ENCODE data around the gene PLA2G2F.
A peak's percentile ranks its signal among the peaks of the same experiment; 100 is the strongest.

The PLA2G2F gene

DNA sequence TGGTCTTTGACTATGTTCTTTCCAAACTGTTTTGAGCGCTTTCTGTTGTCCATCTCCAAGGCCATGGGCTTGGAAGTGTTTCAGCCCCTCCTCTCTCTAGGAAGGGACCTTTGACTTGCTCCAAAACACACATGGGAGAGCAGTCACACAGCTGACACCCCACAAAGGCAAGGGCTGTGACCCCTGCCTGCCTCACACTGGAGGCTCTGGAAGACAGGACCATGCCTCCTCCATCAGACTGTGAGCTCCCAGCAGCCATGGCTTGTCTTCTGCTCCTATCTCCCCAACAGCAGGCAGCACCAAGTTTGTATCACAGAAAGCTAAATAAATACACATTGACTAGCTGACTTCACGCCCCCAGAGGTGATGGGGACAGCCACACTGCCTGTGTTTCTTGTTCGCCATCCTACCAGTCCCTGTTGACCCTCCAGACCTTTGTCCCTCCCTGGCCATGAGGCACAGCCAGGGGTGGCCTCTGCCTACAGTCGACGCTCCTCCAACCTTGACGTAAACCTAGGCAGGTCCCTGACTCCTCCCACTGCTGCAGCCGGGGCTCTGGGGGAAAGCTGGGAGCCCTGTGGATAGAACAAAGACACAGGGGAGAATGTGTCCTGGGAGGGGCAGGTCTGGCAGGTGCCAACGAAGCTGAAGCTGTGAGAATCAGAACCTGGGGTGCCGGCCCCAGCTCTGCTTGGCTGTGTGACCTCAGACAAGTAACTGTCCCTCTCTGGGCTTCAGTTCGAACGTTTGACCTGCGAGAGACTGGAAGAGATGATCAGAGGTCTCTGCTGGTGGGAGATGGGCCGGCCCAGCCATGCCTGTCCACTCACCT is 4.8 kb downstream of the PLA2G2F start:
- no peak for DNase-seq

DNA sequence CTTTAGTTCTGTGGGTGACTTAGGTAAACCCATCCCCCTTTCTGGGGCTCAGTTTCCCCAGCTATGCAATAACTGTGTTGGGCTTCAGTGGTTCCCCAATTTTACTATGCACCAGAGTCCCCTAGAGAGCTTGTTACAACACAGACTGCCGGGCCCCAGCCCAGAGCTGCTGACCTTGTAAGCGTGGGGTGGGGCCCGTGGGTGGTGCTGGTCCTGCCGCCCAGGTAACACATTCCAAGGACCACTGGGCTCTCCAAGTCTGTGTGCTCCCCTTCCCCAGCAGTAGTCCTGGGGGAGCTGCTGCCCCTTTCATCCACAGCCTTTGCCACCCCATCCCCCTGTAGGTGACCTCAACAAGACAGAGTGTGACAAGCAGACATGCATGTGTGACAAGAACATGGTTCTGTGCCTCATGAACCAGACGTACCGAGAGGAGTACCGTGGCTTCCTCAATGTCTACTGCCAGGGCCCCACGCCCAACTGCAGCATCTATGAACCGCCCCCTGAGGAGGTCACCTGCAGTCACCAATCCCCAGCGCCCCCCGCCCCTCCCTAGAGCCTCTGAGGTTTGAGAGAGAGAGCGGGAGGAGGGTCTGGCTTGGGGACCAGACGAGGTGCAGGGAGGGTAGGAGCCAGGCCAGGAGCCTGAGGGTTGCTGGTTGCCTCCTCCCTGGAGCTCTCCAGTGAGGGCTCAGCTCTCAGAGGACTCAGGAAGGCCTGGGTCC is 8.9 kb downstream of the PLA2G2F start:
- DNase-seq = no peak

DNA sequence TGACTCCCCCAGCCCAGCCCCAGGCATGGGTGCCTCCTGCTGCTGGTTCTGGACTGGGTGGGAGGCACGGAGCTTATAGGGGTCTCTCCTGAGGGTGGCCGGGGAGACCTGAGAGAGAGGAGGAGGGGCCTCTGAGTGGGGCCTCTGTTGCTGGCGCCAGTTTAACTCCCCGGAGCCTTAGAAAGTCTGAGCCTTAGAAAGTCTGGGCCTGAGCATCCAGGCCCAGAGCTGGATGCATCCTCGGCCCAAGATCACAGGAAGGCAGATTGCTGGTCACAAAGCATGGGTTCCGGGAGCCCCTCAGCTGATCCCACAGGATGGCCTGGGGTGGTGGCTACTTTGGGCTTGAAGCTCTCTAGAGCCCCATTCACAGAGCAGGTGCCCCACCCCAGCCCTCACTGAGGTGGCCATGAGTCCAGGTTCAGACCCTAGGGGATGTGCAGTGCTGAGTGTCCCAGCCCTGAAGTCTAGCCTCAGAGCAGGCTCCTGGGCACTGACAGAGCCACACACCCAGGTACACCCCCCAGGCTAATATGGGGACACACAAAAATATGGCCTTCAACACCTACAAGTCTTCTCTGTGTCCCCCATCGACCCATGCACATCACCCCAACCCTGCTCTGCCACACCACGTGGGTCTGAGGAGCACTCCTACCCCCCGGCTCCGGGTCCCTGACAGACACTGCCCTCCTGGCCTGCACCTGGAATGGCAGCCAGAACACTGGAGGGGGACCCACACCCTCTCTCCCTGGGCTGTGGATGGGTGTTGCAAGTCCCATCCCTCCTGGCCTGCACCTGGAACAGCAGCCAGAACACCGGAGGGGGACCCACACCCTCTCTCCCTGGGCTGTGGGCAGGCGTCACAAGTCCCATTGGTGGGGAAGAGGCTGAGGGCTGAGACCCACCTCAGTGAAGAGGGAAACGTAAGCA is 9.7 kb downstream of the PLA2G2F start:
- no peak for DNase-seq

DNA sequence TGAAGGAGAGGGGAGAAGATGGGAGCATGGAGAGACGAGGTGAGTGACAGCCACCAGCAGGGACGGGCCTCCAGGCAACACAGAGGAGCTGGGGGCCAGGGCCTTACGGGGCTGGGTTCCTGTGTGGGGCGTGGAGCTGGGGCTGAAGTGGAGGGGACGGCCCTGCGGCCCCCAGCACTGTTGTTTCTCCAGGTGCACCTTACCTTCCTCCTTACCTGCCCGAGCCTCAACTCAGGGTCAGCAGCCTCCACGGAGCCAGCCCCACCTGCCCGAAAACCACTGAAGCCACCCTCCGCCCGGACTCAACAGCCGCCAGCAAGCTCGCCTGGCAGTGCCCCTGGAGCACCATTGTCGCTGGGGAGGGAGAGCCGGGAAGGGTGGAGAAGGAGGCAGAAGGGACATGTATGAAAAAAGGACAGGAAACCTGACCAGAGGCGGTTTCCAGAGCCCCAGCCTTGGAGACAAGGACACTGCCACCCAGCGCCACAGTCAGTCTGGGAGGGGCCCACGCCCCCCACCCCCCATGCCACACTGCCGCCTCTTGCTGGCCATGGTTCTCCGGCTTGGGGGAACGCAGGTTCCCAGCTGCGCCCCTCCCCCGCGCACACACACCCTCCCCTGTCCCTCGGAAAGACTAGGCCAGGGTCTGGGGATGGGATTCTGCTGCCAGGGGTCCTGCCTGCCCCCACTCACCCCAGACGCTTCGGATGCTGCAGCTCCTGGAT is 10.6 kb downstream of the PLA2G2F start:
- DNase-seq = no peak

DNA sequence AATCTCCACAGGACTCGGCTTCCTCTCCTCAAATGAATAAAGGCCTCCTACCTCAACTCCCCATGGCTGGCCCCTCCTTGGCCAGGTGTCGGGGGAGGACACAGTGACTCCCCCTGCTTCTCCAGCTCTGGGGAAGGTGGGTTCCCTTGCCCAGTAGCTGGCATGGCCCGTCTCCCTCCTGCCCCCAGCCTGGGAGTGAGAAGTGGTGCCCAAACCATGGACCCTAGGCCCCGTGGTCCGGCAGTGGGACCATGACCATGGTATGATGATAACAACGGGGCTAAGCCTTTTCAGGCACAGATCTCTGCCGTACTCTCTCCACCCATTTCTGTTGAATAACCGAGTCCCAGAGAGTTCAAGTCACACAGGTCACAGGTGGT is 11.2 kb downstream of the PLA2G2F start:
- no peak for DNase-seq

DNA sequence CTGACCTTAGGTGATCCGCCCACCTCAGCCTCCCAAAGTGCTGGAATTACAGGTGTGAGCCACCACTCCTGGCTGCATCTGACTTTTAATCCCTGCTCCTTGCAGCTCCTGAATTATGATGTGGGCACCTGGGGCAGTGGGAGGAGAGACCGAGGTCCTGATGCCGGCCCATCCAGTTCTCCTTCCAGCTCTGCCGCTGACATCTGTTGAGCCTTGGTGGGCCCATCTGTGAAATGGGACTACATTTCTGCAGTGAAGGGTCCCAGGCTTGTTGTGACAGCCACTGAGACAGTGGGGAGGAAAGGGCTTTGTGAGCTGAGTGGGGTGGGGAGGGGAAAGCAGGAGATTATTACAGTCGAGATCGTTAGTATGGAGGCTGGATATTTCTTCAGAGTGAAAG is 11.8 kb downstream of the PLA2G2F start:
- no peak for DNase-seq

DNA sequence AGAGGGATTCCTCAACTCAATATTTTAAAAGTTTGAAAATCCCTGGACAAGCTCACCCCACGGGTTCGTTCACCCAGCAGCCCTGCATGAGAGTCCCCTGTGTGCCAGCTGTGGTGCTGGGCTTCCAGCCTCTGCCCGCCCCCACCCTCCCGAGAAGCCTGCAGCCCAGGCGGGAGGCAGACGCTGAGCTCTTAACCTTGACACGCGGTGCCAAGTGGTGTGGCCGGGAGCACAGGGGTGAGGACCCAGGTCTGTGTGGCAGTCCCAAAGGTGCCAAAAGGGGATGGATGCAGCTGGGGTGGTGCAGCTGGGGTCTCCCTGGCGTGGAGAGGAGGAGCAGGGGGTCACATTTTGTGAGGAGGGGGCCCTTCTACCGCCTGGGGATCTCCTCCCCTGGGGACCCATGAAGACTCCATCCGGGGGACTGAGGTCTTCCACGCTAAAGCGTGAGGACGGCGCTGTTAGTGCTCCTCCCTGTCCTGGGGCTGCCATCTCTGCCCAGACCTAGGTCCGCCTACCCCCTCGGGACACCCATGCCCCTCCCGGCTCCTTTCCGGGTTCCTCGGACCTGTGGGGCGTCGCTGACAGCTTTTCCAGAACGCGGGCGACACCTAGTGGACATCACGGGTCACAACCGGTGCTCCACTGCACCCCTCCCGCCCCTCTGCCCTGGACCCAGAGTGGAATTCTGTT is 12.9 kb downstream of the PLA2G2F start:
- peak; percentile 72 for DNase-seq

DNA sequence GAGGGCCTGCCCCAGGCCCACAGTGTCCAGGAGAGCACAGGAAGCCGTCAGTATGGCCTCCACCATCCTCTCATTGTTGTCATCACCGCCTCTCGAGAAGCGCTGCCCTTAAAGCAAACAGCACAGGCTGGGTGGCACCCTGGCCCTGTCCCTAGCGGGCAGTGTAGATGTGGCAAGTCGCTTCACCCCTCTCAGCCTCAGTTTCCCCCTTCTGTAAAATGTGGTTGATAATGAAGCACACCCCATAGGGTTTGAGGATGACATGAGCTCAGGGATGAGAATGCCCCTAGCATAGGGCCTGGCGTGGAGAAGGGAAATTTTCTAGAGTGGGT is 13.4 kb downstream of the PLA2G2F start:
- DNase-seq = no peak

DNA sequence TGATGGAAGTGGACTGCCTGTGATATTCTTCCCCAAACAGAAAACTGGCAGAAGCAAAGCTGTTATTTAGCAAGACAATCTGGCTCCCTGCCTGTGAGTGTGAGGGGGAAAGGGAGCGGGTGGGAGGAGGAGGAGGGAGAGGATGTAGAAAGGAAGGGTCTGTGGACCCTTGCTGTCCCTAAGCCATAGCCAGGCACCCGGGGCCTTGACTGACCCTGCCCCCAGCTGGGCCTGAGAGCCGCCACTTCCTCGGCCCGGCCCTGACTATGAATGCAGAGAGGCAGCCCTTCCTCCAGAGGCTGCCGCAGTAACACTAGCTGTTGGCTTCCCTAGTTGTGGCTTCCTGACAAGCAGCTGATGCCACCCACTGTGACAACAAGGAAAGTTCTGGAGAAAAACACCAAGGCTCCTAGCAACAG is 13.9 kb downstream of the PLA2G2F start:
- peak; percentile 47 for DNase-seq

DNA sequence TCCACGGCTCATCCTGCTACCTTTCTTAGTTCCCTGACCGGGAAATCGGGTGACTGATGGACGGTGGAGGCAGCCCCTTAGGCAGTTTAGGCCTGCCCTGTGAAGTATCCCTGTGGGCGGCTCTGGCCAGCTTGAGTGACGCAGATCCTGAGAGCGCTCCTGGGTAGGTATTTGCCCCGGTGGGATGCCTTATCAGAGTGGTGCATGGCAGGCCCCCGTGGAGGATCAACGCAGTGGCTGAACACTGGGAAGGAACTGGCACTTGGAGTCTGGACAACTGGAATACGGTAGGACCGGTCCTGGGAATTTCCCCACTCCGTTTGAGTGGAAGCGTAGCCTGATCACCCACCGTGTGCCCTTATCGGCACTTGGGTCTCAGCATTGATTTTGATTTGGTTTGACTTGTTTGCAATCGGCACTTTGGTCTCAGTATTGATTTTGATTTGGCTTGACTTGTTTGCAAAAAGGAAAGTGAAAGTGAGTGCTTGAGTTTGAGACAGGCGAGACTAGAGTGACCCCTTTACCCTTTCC is 15.2 kb downstream of the PLA2G2F start:
- no peak for DNase-seq

DNA sequence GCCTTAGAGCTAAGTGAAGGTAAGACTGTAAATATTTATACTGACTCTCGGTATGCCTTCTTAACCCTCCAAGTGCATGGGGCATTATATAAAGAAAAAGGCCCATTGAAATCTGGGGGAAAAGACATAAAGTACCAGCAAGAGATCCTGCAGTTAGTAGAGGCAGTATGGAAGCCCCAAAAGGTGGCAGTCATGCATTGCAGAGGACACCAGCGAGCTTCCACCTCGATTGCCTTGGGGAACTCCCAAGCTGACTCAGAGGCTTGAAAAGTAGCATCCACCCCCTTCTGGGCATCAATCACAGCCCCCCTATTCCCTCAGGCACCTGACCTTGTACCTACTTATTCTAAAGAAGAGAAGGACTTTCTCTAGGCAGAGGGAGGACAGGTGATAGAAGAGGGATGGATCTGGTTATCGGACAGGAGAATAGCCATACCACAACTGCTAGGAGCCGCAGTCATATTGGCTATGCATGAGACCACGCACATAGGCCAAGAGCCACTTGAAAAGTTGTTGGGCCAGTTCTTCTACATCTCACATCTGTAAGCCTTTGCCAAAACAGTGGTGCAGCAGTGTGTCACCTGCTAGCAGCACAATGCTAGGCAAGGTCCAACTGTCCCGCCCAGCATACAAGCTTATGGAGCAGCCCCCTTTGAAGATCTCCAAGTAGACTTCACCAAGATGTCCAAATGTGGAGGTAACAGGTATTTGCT is 19.4 kb downstream of the PLA2G2F start:
- DNase-seq = no peak

DNA sequence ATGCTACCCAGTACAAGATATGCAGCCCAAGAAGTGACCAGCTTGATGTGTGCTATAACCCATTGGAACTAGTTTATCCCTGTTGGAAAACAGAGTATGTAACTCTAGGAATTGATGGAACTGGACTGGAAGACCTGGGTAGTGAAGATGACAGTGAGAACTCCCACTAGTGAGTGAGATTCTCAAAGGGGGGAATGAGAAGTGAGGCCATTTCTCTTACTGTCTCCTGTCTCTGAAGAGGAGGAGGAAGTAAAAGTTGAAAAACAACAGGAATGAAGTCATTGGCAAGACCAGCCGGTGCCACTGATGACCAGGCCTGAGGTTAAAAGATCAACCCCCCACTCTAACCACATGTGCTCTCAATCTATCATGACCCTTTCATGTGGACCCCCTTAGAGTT is 20.9 kb downstream of the PLA2G2F start:
- peak; percentile 10 for DNase-seq

DNA sequence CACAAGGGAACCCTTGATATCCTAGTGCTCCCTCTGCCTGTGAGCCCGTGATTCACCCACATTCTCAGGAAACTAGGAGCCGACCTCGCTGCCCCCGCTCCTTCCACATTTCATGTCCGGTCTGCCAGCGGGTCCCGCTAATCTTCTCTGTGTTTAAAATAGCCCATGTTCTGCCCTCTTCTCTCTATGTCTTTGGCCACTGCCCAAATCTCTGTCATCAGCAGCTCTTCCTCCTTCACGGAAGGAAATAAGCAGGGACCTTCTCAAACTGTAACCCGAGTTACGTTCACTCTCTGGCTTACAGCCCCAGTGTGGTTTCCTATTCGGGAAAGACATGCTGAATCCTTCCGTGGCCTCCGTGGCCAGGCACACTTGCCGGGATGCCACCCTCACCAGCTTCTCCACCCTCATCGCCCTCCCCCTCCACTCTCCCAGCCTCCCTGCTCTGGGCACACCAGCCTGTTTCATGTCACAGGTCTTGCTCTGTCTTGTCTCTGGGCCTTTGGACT is 25.6 kb downstream of the PLA2G2F start:
- DNase-seq = no peak

DNA sequence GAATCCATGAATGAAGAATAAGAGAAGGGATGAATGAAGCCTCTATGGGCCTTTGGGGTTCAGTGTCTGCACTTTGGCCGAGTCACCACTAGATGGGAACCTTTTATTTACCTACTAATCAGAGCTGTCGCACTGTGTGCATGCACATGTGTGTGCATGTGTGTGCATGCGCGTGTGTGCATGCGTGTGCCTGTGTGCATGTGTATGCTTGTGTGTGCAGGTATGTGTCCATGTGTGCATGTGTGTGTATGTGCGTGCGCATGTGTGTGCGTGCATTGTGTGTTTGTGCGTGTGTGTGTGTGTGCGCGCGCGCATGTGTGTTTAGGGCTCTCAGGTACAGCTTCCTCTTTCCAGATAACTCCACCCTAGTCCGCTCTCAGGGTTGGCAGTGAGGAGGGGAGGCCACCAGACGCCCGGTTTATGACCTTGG is 26.4 kb downstream of the PLA2G2F start:
- no peak for DNase-seq

DNA sequence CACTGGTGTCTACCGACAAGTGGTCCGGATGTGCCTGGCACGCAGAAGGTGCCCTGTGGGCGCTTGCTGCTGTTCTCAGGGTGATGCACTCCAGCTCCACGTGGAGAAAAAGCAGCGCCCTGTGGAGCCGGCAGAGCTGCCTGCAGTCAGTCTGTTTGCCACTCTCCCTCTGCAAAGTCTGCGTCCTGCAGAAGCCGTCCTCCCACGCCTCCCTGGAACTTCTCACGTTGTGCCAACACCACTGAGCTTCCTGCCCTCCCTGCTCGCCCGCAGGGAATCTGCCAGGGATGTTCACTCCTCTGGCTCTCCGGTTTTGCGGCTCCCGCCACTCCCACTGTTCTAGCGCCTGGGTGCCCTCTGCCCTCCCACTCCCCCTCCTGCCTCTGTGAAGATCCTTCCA is 26.9 kb downstream of the PLA2G2F start:
- DNase-seq = no peak

DNA sequence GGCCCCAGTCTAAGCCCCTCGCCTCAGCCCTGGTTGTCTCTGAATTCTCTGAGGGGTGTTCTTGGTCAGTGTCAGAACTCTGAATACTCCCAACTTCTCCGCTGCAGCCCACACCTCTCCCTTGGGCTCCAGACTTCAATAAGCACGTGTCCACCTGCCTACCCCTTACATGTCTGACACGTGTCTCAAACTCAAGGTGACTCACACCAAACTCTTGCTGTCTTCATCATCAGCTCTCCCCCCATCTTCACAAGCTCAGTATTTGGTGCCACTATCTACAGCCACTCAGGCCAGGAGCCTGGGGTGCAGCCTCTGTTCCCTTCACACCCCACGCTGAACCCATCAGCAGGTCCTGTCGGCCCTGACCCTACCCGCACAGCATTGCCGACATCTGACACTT is 28.0 kb downstream of the PLA2G2F start:
- no peak for DNase-seq

DNA sequence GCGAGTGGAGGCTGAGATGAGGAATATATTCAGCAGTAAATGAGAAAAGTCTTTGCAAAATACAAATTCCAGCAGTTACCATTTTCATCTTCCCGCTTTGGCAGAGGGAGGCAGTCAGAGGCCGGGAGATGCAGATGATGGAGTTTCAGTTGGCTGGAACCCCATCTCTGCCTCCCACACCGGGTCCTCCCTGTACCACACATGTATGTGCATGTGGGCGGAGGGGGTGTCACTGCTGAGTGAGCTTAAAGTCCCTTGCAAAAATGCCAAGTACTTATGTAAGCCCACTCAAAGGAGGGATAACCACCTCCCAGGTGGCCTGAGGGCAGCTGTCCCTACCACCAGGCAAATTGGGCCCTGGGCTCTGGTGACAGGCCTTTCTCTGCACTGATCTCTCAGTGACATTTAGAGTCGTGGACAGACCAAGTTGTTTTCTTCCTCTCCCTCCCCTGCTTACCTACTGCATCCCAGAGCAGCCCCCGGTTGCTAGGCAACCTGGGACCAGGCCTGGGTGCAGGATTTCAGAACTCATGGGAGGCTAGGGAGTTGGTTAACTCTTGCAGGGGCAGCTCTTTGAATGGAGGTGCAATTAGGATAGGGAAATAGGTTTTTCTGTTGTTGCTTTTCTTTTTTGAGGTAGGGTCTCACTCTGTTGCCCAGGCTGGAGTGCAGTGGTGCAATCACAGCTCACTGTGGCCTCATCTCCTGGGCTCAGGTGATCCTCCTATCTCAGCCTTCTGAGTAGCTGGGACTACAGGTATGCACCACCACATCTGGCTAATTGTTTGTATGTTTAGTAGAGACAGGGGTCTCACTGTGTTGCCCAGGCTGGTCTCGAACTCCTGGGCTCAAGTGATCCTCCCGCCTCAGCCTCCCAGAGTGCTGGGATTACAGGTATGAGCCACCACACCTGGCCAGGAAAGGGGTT is 29.7 kb downstream of the PLA2G2F start:
- DNase-seq = no peak

DNA sequence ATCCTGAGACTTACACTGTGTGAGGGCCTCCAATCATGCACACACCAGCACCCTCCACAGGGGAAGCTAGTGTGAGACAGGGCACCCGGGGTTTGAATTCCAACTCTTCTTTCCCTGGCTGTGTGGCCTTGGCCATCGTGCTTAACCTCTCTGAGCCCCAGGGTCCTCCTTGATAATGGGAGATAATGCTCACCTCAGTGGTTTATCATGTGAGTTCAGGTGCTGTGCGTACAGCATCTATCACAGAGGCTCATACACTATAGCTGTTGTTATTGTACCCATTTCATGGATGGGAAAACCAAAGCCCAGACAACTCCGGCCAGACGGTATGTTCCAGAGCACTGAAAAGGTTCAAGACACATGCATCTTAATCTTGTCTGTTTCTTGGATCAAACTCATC is 30.8 kb downstream of the PLA2G2F start:
- DNase-seq = no peak

DNA sequence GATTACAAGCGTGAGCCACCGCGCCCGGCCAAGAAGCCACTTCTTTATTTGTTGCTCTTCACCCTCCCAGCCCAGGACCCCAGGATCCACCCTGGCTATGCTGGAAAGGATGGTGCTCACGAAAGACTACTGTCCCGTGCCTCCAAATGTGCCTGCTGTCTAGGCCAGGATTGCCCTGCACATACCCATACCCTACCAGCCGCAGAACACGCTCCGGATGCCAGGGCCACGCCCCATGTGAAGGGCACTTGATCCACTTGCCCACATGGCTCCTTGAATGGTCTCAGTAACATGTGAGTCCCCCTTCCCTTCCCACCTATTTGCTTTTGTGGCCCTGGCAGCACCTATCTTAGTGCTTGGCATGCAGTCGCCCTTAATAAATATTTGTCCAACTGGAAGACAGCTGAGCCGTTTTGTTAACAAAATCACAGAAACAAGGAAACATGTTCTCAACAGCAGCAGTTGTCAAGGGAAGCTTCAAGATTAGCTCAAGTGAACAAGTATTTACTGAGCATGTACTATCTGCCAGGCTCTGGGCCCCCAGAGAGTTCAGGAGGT is 33.0 kb downstream of the PLA2G2F start:
- DNase-seq = no peak

Measured in fibroblast of skin of right quadriceps (primary cell).